WTC11 (cell line): ENCODE measurements around the gene BSX.

Experiments
- ARID4B ChIP-seq: sonication (generic); formaldehyde crosslinking; IDR thresholded peaks from 2 replicates; pipeline ENCODE4 v1.8.0; 2023; ENCODE audit warnings: missing genetic modification reagents, mild to moderate bottlenecking, borderline replicate concordance
- ATF6 ChIP-seq: sonication (generic); formaldehyde crosslinking; IDR thresholded peaks from 2 replicates; pipeline ENCODE4 v1.8.1; 2023; ENCODE audit warnings: mild to moderate bottlenecking, missing genetic modification reagents
- CREB1 ChIP-seq: sonication (generic); formaldehyde crosslinking; IDR thresholded peaks from 2 replicates; pipeline ENCODE4 v1.8.0; 2023; ENCODE audit warnings: mild to moderate bottlenecking, missing genetic modification reagents
- CREM ChIP-seq: sonication (generic); formaldehyde crosslinking; IDR thresholded peaks from 2 replicates; pipeline ENCODE4 v1.8.1; 2022; ENCODE audit warnings: mild to moderate bottlenecking, missing genetic modification reagents, moderate library complexity
- CTCF ChIP-seq: fragments of 200-600 bp; IDR thresholded peaks from 2 replicates; pipeline ENCODE4 v1.8.0; 2022; ENCODE audit warnings: antibody characterized with exemption
- MAX ChIP-seq: sonication (generic); formaldehyde crosslinking; IDR thresholded peaks from 2 replicates; pipeline ENCODE4 v1.8.0; 2022; ENCODE audit warnings: mild to moderate bottlenecking, missing genetic modification reagents
- ZBTB21 ChIP-seq: sonication (generic); formaldehyde crosslinking; IDR thresholded peaks from 2 replicates; pipeline ENCODE4 v1.8.1; 2023; ENCODE audit warnings: mild to moderate bottlenecking, missing genetic modification reagents, borderline replicate concordance

GRCh38 chr11:122976061-122976733, 5.4 kb downstream of the BSX start:
- no peak for TF ChIP-seq CTCF
- no peak for TF ChIP-seq ARID4B
- TF ChIP-seq MAX = no peak
- no peak for TF ChIP-seq ATF6 (CRISPR knock-in tag)
- TF ChIP-seq CREM (CRISPR knock-in tag) = no peak
- no peak for TF ChIP-seq CREB1
- no peak for TF ChIP-seq ZBTB21 (CRISPR knock-in tag)
